Activated B cell treated with CpG ODN at 0.5 μM for 24 hours (primary cell): ENCODE data around the gene MAB21L4. TPM values are rescaled to one million over a fixed set of nuclear protein-coding genes. Genes with fewer than 3 reads are reported as not detected.
A peak's percentile ranks its signal among the peaks of the same experiment; 100 is the strongest.

ENCODE experiments used
- ATAC-seq: fragments of 200-7000 bp; cut with Tn5 transposase; one replicate; pipeline ENCODE4 v1.10.0; 2021; ENCODE audit warnings: low read depth, mild to moderate bottlenecking, moderate library complexity
- CTCF ChIA-PET: fragments of 350-600 bp; sonication (Branson Sonifier 250); formaldehyde crosslinking; loops from one replicate; lab custom pipeline; 2021; ENCODE audit warnings: antibody characterized with exemption; lab: Charles Lee
- POLR2A ChIA-PET: fragments of 350-600 bp; sonication (Branson Sonifier 250); formaldehyde crosslinking; loops from one replicate; lab custom pipeline; 2021; ENCODE audit warnings: antibody characterized with exemption; lab: Charles Lee
- DNase-seq: peaks from one replicate; pipeline ENCODE4 v3.0.0; 2022
- H3K27ac Mint-ChIP-seq: one replicate; pipeline ENCODE4 v1.8.0; 2020; ENCODE audit warnings: mixed read lengths
- H3K27me3 Mint-ChIP-seq: one replicate; pipeline ENCODE4 v1.8.0; 2021; ENCODE audit warnings: mixed read lengths
- H3K36me3 Mint-ChIP-seq: one replicate; pipeline ENCODE4 v1.8.0; 2021; ENCODE audit warnings: low read depth, mixed read lengths
- H3K4me1 Mint-ChIP-seq: one replicate; pipeline ENCODE4 v1.8.0; 2021; ENCODE audit warnings: mixed read lengths
- H3K4me3 Mint-ChIP-seq: one replicate; pipeline ENCODE4 v1.8.0; 2020; ENCODE audit warnings: mild to moderate bottlenecking, mixed read lengths
- H3K9me3 Mint-ChIP-seq: one replicate; pipeline ENCODE4 v1.8.0; 2020; ENCODE audit warnings: mixed read lengths
- intact Hi-C: fragments of 100-400 bp; cut with micrococcal nuclease; formaldehyde crosslinking; loops from one replicate; pipeline ENCODE4 v1.15.1; 2024
- total RNA-seq: library from RNA; stranded (reverse); gene quantifications from 2 replicates; pipeline ENCODE4 v1.2.3, GENCODE V29; 2022
- TF ChIP-seq, protein P1 (sequence below): fragments of 200-600 bp; IDR thresholded peaks from one replicate; pipeline ENCODE4 v1.8.0; 2022; ENCODE audit warnings: antibody characterized with exemption, mild to moderate bottlenecking

Gene MAB21L4
- total RNA-seq, 1 donor from 2014 or later, result not detected

DNA sequence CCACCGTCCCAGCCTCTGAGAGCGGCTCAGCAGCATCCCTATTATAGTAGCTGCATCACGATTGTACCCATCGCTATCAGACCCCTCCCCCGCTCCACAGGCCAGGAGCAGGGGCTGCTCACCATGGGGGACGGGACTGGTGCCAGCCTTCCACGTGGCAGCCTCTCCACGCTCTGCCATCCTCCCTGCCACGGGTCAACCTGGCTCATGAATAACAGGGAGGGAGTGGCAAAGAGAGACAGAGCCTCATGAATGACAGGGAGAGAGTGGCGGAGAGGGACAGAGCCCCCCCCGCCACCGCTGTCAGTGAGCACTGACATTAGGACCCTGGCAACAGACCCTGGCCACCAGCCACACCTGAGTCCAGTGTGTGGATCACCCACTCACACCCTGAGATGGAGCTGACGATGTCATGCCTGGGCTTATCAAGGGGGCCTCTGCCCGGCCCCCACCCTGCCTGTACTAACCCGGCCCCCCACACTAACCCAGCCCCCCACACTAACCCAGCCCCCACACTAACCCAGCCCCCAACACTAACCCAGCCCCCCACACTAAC is 27.1 kb upstream of the MAB21L4 start:
- CTCF ChIA-PET, result no interaction called here

DNA sequence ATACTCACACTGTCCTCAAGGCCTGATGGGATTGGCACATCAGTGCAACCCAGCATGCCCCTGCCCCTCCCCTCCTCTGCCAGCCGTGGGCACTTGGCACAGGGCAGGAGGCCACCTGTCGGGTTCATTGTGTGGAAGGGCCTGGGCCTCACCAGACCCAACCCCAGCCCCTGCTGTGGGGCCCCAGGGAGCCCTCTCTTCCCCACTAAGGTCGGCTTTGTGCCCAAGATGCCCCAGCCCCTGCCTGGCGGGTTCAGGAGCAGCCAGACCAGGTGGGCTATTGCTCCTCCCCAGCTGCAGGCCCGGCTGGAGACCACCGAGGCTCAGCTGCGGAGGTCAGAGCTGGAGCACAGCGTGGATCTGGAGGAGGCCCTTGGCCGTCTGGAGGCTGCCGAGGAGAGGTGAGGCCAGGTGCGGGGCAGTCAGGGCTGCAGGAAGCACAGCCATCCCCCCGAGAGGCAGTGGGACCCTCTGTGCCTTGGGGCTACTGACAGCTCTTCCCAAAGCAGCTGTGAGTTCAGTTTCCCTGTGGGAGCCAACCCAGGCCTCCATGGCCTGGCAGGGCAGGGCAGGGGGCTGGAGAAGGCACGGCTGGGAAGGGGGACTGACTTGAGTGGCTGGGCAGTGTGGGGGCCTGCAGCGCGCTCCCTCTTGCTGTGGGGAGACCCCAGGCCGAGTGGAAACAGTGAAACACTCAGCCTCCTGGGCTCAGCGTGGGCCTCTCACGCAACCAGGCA is 26.5 kb upstream of the MAB21L4 start:
- DNase-seq (peak; percentile 13), ATAC-seq (no peak)
- Mint-ChIP-seq H3K9me3 (peaks cover 3% of the 10 kb centered on the region), H3K27ac (no peak overlapping the region), H3K36me3 (no peaks in the 10 kb centered on the region), H3K4me3 (no peak overlapping the region), H3K27me3 (peaks cover 3% of the 10 kb centered on the region), H3K4me1 (no peaks in the 10 kb centered on the region)
- ChIA-PET POLR2A (no interaction called here), CTCF (no interaction called here)
- TF ChIP-seq, protein P1, sequence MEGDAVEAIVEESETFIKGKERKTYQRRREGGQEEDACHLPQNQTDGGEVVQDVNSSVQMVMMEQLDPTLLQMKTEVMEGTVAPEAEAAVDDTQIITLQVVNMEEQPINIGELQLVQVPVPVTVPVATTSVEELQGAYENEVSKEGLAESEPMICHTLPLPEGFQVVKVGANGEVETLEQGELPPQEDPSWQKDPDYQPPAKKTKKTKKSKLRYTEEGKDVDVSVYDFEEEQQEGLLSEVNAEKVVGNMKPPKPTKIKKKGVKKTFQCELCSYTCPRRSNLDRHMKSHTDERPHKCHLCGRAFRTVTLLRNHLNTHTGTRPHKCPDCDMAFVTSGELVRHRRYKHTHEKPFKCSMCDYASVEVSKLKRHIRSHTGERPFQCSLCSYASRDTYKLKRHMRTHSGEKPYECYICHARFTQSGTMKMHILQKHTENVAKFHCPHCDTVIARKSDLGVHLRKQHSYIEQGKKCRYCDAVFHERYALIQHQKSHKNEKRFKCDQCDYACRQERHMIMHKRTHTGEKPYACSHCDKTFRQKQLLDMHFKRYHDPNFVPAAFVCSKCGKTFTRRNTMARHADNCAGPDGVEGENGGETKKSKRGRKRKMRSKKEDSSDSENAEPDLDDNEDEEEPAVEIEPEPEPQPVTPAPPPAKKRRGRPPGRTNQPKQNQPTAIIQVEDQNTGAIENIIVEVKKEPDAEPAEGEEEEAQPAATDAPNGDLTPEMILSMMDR, result no peak
- intact Hi-C loops, result no loop called here

More for the DNA sequence above, 27.1 kb upstream of the MAB21L4 start:
- TF ChIP-seq, protein P1, result no peak
- H3K9me3 Mint-ChIP-seq, result peaks cover 3% of the 10 kb centered on the region
- intact Hi-C loops, result no loop called here
- H3K27ac Mint-ChIP-seq, result no peak overlapping the region
- no peak for ATAC-seq
- no peaks in the 10 kb centered on the region for H3K36me3 Mint-ChIP-seq
- no peak overlapping the region for H3K4me3 Mint-ChIP-seq
- DNase-seq, result peak; percentile 9
- H3K4me1 Mint-ChIP-seq, result no peaks in the 10 kb centered on the region
- peaks cover 3% of the 10 kb centered on the region for H3K27me3 Mint-ChIP-seq
- POLR2A ChIA-PET, result no interaction called here

DNA sequence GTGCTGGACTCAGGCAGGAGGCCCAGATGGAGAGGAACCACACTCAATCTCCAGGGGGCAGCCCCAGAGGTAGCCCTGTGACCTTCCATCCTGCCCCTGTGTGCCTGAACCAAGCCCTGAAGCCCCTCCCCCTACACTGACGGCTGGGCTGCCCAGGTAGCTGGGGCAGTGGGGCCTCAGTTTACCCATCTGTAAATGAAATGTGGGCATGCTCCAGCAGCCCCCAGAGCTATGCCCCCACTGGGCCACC is 26.0 kb upstream of the MAB21L4 start:
- CTCF ChIA-PET, result no interaction called here
- no peak for ATAC-seq
- Mint-ChIP-seq H3K36me3 (no peaks in the 10 kb centered on the region), H3K4me3 (no peak overlapping the region), H3K4me1 (peaks cover 2% of the 10 kb centered on the region), H3K27me3 (peaks cover 6% of the 10 kb centered on the region), H3K9me3 (no peaks in the 10 kb centered on the region), H3K27ac (no peak overlapping the region)
- TF ChIP-seq, protein P1, result no peak
- intact Hi-C loops, result no loop called here
- POLR2A ChIA-PET, result no interaction called here
- DNase-seq, result no peak

DNA sequence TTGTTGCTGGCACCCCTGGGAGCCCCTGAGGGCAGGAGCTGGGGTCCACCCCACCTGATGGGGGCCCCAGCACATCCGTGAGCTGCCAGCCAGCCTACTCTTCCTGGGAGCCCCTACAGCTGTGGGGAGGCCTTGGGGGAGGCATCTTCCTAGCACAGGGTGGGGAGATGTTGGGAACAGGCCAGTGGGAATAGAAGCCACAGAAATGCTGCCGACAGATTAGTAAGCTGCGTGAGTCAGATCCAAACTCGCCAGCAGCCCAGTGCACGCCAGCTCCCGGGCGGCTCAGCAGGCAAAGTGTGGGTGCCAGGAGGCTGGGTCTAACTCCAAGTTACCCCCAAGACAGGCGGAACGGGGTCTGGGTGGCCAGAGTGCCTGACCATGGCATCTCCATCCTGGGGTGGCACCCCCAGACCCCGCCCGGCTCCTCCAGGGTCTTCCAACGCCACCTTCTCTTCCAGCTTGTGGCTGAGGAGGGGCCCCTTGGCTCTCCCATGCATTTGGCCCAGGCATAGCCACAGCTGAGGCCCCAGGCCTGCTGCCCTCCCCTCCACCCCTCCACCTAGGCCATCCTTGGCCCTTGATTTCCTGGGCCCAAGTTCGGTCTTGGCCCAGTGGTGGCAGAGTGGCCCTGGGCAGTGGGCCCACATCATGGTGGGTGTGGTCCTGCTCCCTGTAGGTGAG is 25.5 kb upstream of the MAB21L4 start:
- H3K27me3 Mint-ChIP-seq, result peaks cover 6% of the 10 kb centered on the region
- intact Hi-C loops, result no loop called here
- CTCF ChIA-PET, result no interaction called here
- DNase-seq, result peak; percentile 10
- POLR2A ChIA-PET, result no interaction called here
- no peak for ATAC-seq
- no peaks in the 10 kb centered on the region for H3K9me3 Mint-ChIP-seq
- no peak overlapping the region for H3K27ac Mint-ChIP-seq
- TF ChIP-seq, protein P1, result no peak
- H3K4me1 Mint-ChIP-seq, result peaks cover 7% of the 10 kb centered on the region
- no peaks in the 10 kb centered on the region for H3K36me3 Mint-ChIP-seq
- H3K4me3 Mint-ChIP-seq, result no peak overlapping the region

DNA sequence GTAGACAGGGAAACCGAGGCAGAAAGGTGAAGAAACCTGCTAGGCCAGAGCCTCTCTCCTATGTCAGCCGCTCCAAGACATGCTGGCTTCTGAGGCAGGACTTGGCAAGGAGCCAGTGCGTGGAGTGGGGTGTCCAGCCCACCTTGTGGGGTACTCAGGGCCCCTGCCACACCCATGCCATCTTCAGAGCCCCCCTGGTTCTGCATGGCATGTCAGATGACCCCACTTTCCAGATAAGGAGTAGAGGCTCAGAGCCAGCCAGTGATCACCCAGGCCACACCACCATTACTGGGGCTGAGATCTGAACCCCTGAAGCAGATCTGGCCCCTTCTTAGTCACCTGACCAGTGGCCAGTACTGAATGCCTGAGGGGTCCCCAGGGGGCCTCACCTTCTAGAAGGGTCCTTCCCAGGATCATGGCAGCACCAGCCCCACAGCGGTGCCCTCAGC is 24.9 kb upstream of the MAB21L4 start:
- H3K36me3 Mint-ChIP-seq, result no peaks in the 10 kb centered on the region
- H3K9me3 Mint-ChIP-seq, result no peaks in the 10 kb centered on the region
- H3K4me1 Mint-ChIP-seq, result peaks cover 7% of the 10 kb centered on the region
- POLR2A ChIA-PET, result no interaction called here
- CTCF ChIA-PET, result no interaction called here
- H3K27me3 Mint-ChIP-seq, result peaks cover 6% of the 10 kb centered on the region
- H3K27ac Mint-ChIP-seq, result no peak overlapping the region
- intact Hi-C loops, result no loop called here
- ATAC-seq (no peak), DNase-seq (no peak)
- H3K4me3 Mint-ChIP-seq, result no peak overlapping the region
- TF ChIP-seq, protein P1, result no peak
